ENCODE measurements around the gene CLASP2.

CLASP2 gene

DNA sequence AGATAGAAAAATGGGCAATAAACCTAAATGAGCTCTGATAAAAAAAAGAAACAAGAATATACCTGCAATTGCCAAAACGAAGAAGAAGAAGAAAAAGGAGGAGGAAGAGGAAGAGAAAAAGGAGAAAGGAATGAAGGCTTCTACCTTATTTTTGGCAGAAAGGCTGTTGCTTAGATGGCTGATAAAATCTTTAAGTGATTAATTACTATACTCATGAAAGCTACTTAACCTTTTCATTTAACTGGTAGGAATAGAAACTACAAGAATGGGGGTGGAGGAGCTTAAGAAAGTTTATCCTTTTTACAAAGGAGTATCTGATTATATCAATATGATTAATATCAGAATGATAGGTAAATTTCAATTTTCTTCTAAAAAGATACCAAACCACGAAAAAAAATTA is 75.2 kb downstream of the CLASP2 start:
- H2AFZ ChIP-seq (ENCODE audit: low read depth, low read length): no peak overlapping the region
- no peaks in the 10 kb centered on the region; the same call in 1 of the 2 replicates for H3K79me2 ChIP-seq (ENCODE audit: insufficient read depth, low read length)
- no peak overlapping the region for H3K4me2 ChIP-seq (ENCODE audit: insufficient read depth, low read length)
- H3K27ac ChIP-seq (ENCODE audit: low read length): no peak overlapping the region
- H4K20me1 ChIP-seq (ENCODE audit: insufficient read depth, low read length): no peaks in the 10 kb centered on the region
- H3K9ac ChIP-seq (ENCODE audit: low read depth, low read length): no peak overlapping the region
- no peak for TF ChIP-seq EZH2 (IDR thresholded peaks at IDR 0.05; ENCODE audit: borderline replicate concordance, low read depth, low read length, severe bottlenecking)
- TF ChIP-seq, protein P1, sequence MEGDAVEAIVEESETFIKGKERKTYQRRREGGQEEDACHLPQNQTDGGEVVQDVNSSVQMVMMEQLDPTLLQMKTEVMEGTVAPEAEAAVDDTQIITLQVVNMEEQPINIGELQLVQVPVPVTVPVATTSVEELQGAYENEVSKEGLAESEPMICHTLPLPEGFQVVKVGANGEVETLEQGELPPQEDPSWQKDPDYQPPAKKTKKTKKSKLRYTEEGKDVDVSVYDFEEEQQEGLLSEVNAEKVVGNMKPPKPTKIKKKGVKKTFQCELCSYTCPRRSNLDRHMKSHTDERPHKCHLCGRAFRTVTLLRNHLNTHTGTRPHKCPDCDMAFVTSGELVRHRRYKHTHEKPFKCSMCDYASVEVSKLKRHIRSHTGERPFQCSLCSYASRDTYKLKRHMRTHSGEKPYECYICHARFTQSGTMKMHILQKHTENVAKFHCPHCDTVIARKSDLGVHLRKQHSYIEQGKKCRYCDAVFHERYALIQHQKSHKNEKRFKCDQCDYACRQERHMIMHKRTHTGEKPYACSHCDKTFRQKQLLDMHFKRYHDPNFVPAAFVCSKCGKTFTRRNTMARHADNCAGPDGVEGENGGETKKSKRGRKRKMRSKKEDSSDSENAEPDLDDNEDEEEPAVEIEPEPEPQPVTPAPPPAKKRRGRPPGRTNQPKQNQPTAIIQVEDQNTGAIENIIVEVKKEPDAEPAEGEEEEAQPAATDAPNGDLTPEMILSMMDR (IDR thresholded peaks at IDR 0.05; ENCODE audit: borderline replicate concordance, extremely low read depth, low read length, poor library complexity, severe bottlenecking): no peak
- peaks cover 6% of the 10 kb centered on the region; the same call in 1 of the 2 replicates for H3K36me3 ChIP-seq (ENCODE audit: insufficient read depth, low read length)
- H3K4me1 ChIP-seq (ENCODE audit: insufficient read depth, low read length): no peaks in the 10 kb centered on the region
- ATAC-seq (ENCODE audit: insufficient read depth, low read depth) (no peak), DNase-seq (no peak)
- no peak overlapping the region for H3K4me3 ChIP-seq (ENCODE audit: low read depth in 1 of 2, low read length in 2 of 2)
- H3K27me3 ChIP-seq (ENCODE audit: insufficient read depth, low read length, poor library complexity): no peaks in the 10 kb centered on the region
- no peaks in the 10 kb centered on the region for H3K9me3 ChIP-seq (ENCODE audit: insufficient read depth, low read length, severe bottlenecking)

DNA sequence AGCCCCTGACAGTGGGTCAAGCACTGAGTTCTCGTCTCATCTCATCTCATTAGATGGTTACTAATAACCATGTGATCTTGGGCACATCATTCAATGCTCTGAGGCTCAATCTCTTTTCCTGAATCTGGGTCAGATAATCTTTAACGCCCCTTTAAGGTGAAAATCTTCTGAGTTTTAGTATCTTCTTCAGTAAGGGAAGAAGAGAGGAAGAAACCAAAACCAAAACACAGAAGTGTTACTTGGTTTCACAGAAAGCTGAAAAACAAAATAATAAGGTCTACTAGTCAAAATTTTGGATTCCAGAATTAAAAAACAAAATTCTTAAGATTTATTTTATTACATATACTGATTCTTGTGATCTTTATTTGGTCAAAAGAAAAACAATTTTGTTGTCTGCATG is 78.2 kb downstream of the CLASP2 start:
- H3K79me2 ChIP-seq (ENCODE audit: insufficient read depth, low read length): no peaks in the 10 kb centered on the region
- H3K27me3 ChIP-seq (ENCODE audit: insufficient read depth, low read length, poor library complexity): no peaks in the 10 kb centered on the region
- H3K9ac ChIP-seq (ENCODE audit: low read depth, low read length): no peak overlapping the region
- no peak overlapping the region for H3K27ac ChIP-seq (ENCODE audit: low read length)
- TF ChIP-seq, protein P1 (IDR thresholded peaks at IDR 0.05; ENCODE audit: borderline replicate concordance, extremely low read depth, low read length, poor library complexity, severe bottlenecking): no peak
- no peak for TF ChIP-seq EZH2 (IDR thresholded peaks at IDR 0.05; ENCODE audit: borderline replicate concordance, low read depth, low read length, severe bottlenecking)
- no peaks in the 10 kb centered on the region for H3K9me3 ChIP-seq (ENCODE audit: insufficient read depth, low read length, severe bottlenecking)
- no peak overlapping the region for H3K4me3 ChIP-seq (ENCODE audit: low read depth in 1 of 2, low read length in 2 of 2)
- H3K36me3 ChIP-seq (ENCODE audit: insufficient read depth, low read length): peaks cover 16% of the 10 kb centered on the region; the same call in 1 of the 2 replicates
- H3K4me2 ChIP-seq (ENCODE audit: insufficient read depth, low read length): no peak overlapping the region
- DNase-seq (no peak), ATAC-seq (ENCODE audit: insufficient read depth, low read depth) (no peak)
- H4K20me1 ChIP-seq (ENCODE audit: insufficient read depth, low read length): no peaks in the 10 kb centered on the region
- no peaks in the 10 kb centered on the region for H3K4me1 ChIP-seq (ENCODE audit: insufficient read depth, low read length)
- no peak overlapping the region for H2AFZ ChIP-seq (ENCODE audit: low read depth, low read length)

DNA sequence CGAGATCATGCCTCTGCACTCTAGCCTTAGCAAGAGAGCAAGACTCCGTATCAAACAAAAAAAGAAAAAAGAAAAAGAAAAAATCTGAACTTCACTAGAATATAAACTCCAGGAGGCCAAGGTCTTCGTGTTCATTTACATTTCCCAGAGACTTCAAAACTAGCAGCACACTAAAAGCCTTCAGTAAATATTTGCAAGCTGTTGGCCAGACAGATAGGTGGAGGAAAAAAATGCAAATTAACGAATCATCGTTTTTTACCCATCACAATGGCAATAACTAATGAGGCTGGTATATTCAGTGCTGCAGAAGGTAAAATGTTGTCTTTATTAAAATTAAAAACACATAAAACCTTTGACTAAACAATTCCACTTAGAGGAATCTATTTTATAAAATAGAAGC is 80.6 kb downstream of the CLASP2 start:
- H3K4me2 ChIP-seq (ENCODE audit: insufficient read depth, low read length): no peak overlapping the region
- TF ChIP-seq, protein P1 (IDR thresholded peaks at IDR 0.05; ENCODE audit: borderline replicate concordance, extremely low read depth, low read length, poor library complexity, severe bottlenecking): no peak
- TF ChIP-seq EZH2 (IDR thresholded peaks at IDR 0.05; ENCODE audit: borderline replicate concordance, low read depth, low read length, severe bottlenecking): no peak
- H3K4me1 ChIP-seq (ENCODE audit: insufficient read depth, low read length): no peaks in the 10 kb centered on the region
- H2AFZ ChIP-seq (ENCODE audit: low read depth, low read length): no peak overlapping the region
- H3K36me3 ChIP-seq (ENCODE audit: insufficient read depth, low read length): peaks cover 12% of the 10 kb centered on the region; the same call in 1 of the 2 replicates
- no peaks in the 10 kb centered on the region for H3K27me3 ChIP-seq (ENCODE audit: insufficient read depth, low read length, poor library complexity)
- no peak overlapping the region for H3K9ac ChIP-seq (ENCODE audit: low read depth, low read length)
- H3K27ac ChIP-seq (ENCODE audit: low read length): no peak overlapping the region
- no peak overlapping the region for H3K4me3 ChIP-seq (ENCODE audit: low read depth in 1 of 2, low read length in 2 of 2)
- no peak for DNase-seq
- H4K20me1 ChIP-seq (ENCODE audit: insufficient read depth, low read length): no peaks in the 10 kb centered on the region
- ATAC-seq (ENCODE audit: insufficient read depth, low read depth): no peak
- H3K79me2 ChIP-seq (ENCODE audit: insufficient read depth, low read length): no peaks in the 10 kb centered on the region
- no peaks in the 10 kb centered on the region for H3K9me3 ChIP-seq (ENCODE audit: insufficient read depth, low read length, severe bottlenecking)

All from DND-41 (cell line).